ENCODE data around the gene RRP1.

- TF ChIP-seq POLR2AphosphoS5 (IDR thresholded peaks at IDR 0.05; ENCODE audit: borderline replicate concordance, low read depth, low read length) (no peak), EZH2 (IDR thresholded peaks at IDR 0.05) (no peak)
These were observed 25.8 kb downstream of the RRP1 start for GRCh38 chr21:43815107-43815613.

Data from SK-N-MC (cell line).